Measurements from ENCODE around the gene PAQR7.

PAQR7 gene

GRCh38 chr1:25867210-25867991 is 8.1 kb downstream of the PAQR7 start:
- H3K9me2 ChIP-seq (replicated peaks; ENCODE audit: insufficient read depth, low read length) = no peaks in the 10 kb centered on the region
- H3K27me3 ChIP-seq (ENCODE audit: low read length) = no peaks in the 10 kb centered on the region
- no peak for TF ChIP-seq EZH2phosphoT487 (conservative IDR thresholded peaks at IDR 0.05; ENCODE audit: low read length)
- TF ChIP-seq CTCF (IDR thresholded peaks at IDR 0.05; ENCODE audit: insufficient read depth, low read length, poor library complexity, severe bottlenecking) = no peak
- H3K9ac ChIP-seq (ENCODE audit: low read length) = no peak overlapping the region
- H4K20me1 ChIP-seq (ENCODE audit: low read depth, low read length) = no peaks in the 10 kb centered on the region
- H3K4me2 ChIP-seq (ENCODE audit: low read depth, low read length, poor library complexity, severe bottlenecking) = no peak overlapping the region
- no peaks in the 10 kb centered on the region for H3K79me2 ChIP-seq (ENCODE audit: insufficient read depth, low read length)
- no peaks in the 10 kb centered on the region for H3K36me3 ChIP-seq (ENCODE audit: low read length)
- no peaks in the 10 kb centered on the region for H3F3A ChIP-seq (ENCODE audit: insufficient read depth)
- no peak overlapping the region for H3K4me3 ChIP-seq (ENCODE audit: insufficient read depth, low read length, poor library complexity, severe bottlenecking)
- no peak overlapping the region for H2AFZ ChIP-seq (ENCODE audit: low read depth, low read length, severe bottlenecking)
- H3K27ac ChIP-seq (ENCODE audit: low read depth, low read length) = no peak overlapping the region
- no peaks in the 10 kb centered on the region for H3K9me3 ChIP-seq (ENCODE audit: insufficient read depth, low read length)

GRCh38 chr1:25866288-25866687 is 9.2 kb downstream of the PAQR7 start:
- no peak overlapping the region for H3K9ac ChIP-seq (ENCODE audit: low read length)
- no peak overlapping the region for H3K4me3 ChIP-seq (ENCODE audit: insufficient read depth, low read length, poor library complexity, severe bottlenecking)
- H3K27me3 ChIP-seq (ENCODE audit: low read length) = no peaks in the 10 kb centered on the region
- no peaks in the 10 kb centered on the region for H3K36me3 ChIP-seq (ENCODE audit: low read length)
- H3F3A ChIP-seq (ENCODE audit: insufficient read depth) = no peaks in the 10 kb centered on the region
- H3K27ac ChIP-seq (ENCODE audit: low read depth, low read length) = no peak overlapping the region
- no peaks in the 10 kb centered on the region for H3K9me2 ChIP-seq (replicated peaks; ENCODE audit: insufficient read depth, low read length)
- no peaks in the 10 kb centered on the region for H4K20me1 ChIP-seq (ENCODE audit: low read depth, low read length)
- no peak overlapping the region for H2AFZ ChIP-seq (ENCODE audit: low read depth, low read length, severe bottlenecking)
- H3K9me3 ChIP-seq (ENCODE audit: insufficient read depth, low read length) = no peaks in the 10 kb centered on the region
- TF ChIP-seq CTCF (IDR thresholded peaks at IDR 0.05; ENCODE audit: insufficient read depth, low read length, poor library complexity, severe bottlenecking) (no peak), EZH2phosphoT487 (conservative IDR thresholded peaks at IDR 0.05; ENCODE audit: low read length) (no peak)
- H3K79me2 ChIP-seq (ENCODE audit: insufficient read depth, low read length) = no peaks in the 10 kb centered on the region
- no peak overlapping the region for H3K4me2 ChIP-seq (ENCODE audit: low read depth, low read length, poor library complexity, severe bottlenecking)

GRCh38 chr1:25864434-25864833 is 11.1 kb downstream of the PAQR7 start:
- Histone ChIP-seq H4K20me1 (ENCODE audit: low read depth, low read length) (no peaks in the 10 kb centered on the region), H3K79me2 (ENCODE audit: insufficient read depth, low read length) (no peaks in the 10 kb centered on the region), H3K9me2 (replicated peaks; ENCODE audit: insufficient read depth, low read length) (no peaks in the 10 kb centered on the region), H3F3A (ENCODE audit: insufficient read depth) (no peaks in the 10 kb centered on the region), H3K9ac (ENCODE audit: low read length) (no peak overlapping the region), H3K4me2 (ENCODE audit: low read depth, low read length, poor library complexity, severe bottlenecking) (no peak overlapping the region), H3K4me3 (ENCODE audit: insufficient read depth, low read length, poor library complexity, severe bottlenecking) (no peak overlapping the region), H3K27me3 (ENCODE audit: low read length) (no peaks in the 10 kb centered on the region), H3K27ac (ENCODE audit: low read depth, low read length) (no peak overlapping the region), H2AFZ (ENCODE audit: low read depth, low read length, severe bottlenecking) (no peak overlapping the region), H3K9me3 (ENCODE audit: insufficient read depth, low read length) (no peaks in the 10 kb centered on the region), H3K36me3 (ENCODE audit: low read length) (no peaks in the 10 kb centered on the region)
- TF ChIP-seq CTCF (IDR thresholded peaks at IDR 0.05; ENCODE audit: insufficient read depth, low read length, poor library complexity, severe bottlenecking) (no peak), EZH2phosphoT487 (conservative IDR thresholded peaks at IDR 0.05; ENCODE audit: low read length) (no peak)
